Common myeloid progenitor, CD34-positive (primary cell): ENCODE results near the gene MAP10.

Source experiments
- CTCF ChIA-PET: fragments of 350-600 bp; sonication (Branson Sonifier 250); formaldehyde crosslinking; loops from one replicate; lab custom pipeline; 2021; ENCODE audit warnings: antibody characterized with exemption; lab: Charles Lee
- POLR2A ChIA-PET: fragments of 350-600 bp; sonication (Branson Sonifier 250); formaldehyde crosslinking; loops from one replicate; lab custom pipeline; 2021; ENCODE audit warnings: antibody characterized with exemption; lab: Charles Lee
- DNase-seq, 3 donors: peaks; one replicate each; pipeline versions ENCODE4 v3.0.0 to v3.0.0-alpha.2; 2013
- H3K27ac ChIP-seq, 2 experiments: 1 replicate in 1 of 2; 2 replicates in 1 of 2; pipeline ENCODE4 v1.7.0; 2013; ENCODE audit warnings: inconsistent platforms in 2 of 2, low read length in 2 of 2, mild to moderate bottlenecking in 2 of 2, low read depth in 1 of 2, moderate library complexity in 1 of 2; ENCODE audit not compliant: severe bottlenecking in 2 of 2, insufficient read depth in 1 of 2, poor library complexity in 1 of 2
- H3K27me3 ChIP-seq, 5 experiments: replicated peaks in 2 of 5; 1 replicate in 3 of 5; 2 replicates in 2 of 5; pipeline versions ENCODE4 v1.6.1 to v1.7.0; 2013; ENCODE audit warnings: low read length in 4 of 5, mild to moderate bottlenecking in 2 of 5, moderate library complexity in 2 of 5, inconsistent platforms in 1 of 5; ENCODE audit not compliant: insufficient read depth in 5 of 5, control insufficient read depth in 4 of 5
- H3K36me3 ChIP-seq, 4 experiments: 1 replicate in 2 of 4; 2 replicates in 2 of 4; pipeline versions ENCODE4 v1.6.1 to v1.7.0; 2013; ENCODE audit warnings: low read length in 3 of 4, control low read depth in 1 of 4, mild to moderate bottlenecking in 1 of 4; ENCODE audit not compliant: control insufficient read depth in 4 of 4, insufficient read depth in 4 of 4
- H3K4me1 ChIP-seq, 4 experiments: 1 replicate in 3 of 4; 2 replicates in 1 of 4; pipeline versions ENCODE4 v1.6.1 to v1.7.1; 2013; ENCODE audit warnings: low read length in 3 of 4, mild to moderate bottlenecking in 3 of 4, control low read depth in 1 of 4, inconsistent platforms in 1 of 4, moderate library complexity in 1 of 4; ENCODE audit not compliant: control insufficient read depth in 4 of 4, insufficient read depth in 4 of 4; ENCODE audit errors: control extremely low read depth in 1 of 4
- H3K4me3 ChIP-seq, 7 experiments: 1 replicate in 4 of 7; 2 replicates in 3 of 7; pipeline versions ENCODE4 v1.5.1 to v1.7.0; 2013; ENCODE audit warnings: mild to moderate bottlenecking in 7 of 7, low read length in 6 of 7, moderate library complexity in 6 of 7, inconsistent platforms in 2 of 7, low read depth in 2 of 7, control low read depth in 1 of 7; ENCODE audit not compliant: insufficient read depth in 4 of 7, control insufficient read depth in 1 of 7; ENCODE audit errors: extremely low read depth in 1 of 7
- H3K9me3 ChIP-seq, 5 experiments: 1 replicate in 4 of 5; 2 replicates in 1 of 5; pipeline versions ENCODE4 v1.6.1 to v1.7.1; 2013; ENCODE audit warnings: low read length in 4 of 5, mild to moderate bottlenecking in 2 of 5, inconsistent platforms in 1 of 5, low read depth in 1 of 5, moderate library complexity in 1 of 5; ENCODE audit not compliant: control insufficient read depth in 4 of 5, insufficient read depth in 2 of 5; ENCODE audit errors: control extremely low read depth in 1 of 5
- WGBS: methylation state at CpG from one replicate; pipeline ENCODE4 v1.1.5; 2013; ENCODE audit not compliant: insufficient coverage; 5-methylcytosine and 5-hydroxymethylcytosine counted together

Gene MAP10

DNA sequence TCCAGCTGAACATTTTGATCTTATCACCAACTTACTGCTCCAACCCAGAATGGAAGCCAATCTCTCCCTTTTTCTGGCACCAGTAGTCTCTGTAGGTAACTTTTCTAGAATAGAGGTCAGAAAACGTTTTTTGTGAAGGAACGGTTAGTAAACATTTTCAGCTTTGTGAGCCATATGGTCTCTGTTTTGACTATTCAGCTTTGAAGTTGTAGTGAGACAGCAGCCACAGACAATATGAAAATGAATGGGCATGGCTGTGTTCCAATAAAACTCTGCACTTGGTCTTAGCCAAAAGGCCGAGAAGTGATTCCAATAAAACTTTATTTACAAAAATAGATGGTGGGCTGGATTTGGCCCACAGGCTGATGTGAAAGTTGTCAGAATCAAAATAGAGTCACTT lies 28.9 kb downstream of the MAP10 start:
- H3K27ac ChIP-seq, result no peak overlapping the region
- no peaks in the 10 kb centered on the region for H3K36me3 ChIP-seq
- H3K4me1 ChIP-seq, result no peaks in the 10 kb centered on the region
- H3K27me3 ChIP-seq, result no peaks in the 10 kb centered on the region
- ChIA-PET CTCF (no interaction called here), POLR2A (no interaction called here)
- DNase-seq, result no peak
- H3K9me3 ChIP-seq, result peaks cover 0 to 3% (median 0%) of the 10 kb centered on the region in 5 experiments
- WGBS, result 100% methylated on average over 3 of the region's 3 CpGs
- H3K4me3 ChIP-seq, result no peak overlapping the region

DNA sequence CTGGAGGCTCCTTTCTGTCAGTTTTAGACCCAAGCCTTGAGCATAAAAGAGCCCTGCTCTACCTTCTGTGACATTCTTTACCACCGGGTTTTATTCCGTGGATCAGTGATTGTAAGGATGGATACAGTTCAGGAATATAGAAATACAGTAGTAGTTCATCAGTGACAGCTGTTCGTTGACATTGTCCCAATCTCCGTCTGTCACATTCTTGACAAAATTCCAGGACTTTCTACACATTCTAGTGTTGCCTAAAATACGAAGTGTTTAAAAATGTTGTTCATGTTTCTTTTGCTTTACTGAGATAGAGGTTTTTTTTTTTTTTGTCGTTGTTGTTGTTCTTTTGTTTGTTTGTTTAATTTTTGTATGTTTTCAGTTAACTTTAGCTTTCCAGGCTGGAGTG lies 29.9 kb downstream of the MAP10 start:
- Histone ChIP-seq H3K36me3 (no peaks in the 10 kb centered on the region), H3K4me3 (no peak overlapping the region), H3K9me3 (peaks cover 0 to 3% (median 0%) of the 10 kb centered on the region in 5 experiments), H3K27ac (no peak overlapping the region), H3K4me1 (no peaks in the 10 kb centered on the region), H3K27me3 (no peaks in the 10 kb centered on the region)
- ChIA-PET POLR2A (no interaction called here), CTCF (interaction anchor here (0.6 kb wide), 1 partner anchor 45 kb away, joined by 4 read pairs; no protein-coding TSS in a partner anchor)
- 94% methylated on average over 4 of the region's 6 CpGs for WGBS
- no peak for DNase-seq

DNA sequence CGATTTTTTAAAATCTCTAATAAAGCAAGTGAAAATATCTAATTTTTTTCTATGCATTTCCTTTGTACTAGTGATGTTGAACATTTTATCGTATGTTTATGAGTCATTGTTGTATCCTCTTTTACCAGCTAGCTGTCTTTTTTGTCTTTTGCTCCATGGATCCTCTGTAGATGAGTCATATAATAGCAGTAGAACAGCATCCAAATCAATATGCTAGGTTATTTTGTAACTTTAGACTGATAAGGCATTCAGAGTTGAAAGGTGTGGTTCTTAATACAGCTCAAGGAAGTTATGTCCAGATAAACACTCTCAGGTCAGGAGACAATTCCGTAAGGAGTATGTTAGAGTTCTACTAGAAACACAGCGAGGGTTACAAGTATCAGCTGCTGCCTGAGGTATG lies 31.9 kb downstream of the MAP10 start:
- WGBS, result no CpG with 5 or more reads among the region's 4 CpGs
- POLR2A ChIA-PET, result no interaction called here
- no peak overlapping the region for H3K4me3 ChIP-seq
- peaks cover 0 to 5% (median 0%) of the 10 kb centered on the region in 5 experiments for H3K9me3 ChIP-seq
- no peak overlapping the region for H3K27ac ChIP-seq
- H3K27me3 ChIP-seq, result no peaks in the 10 kb centered on the region
- H3K36me3 ChIP-seq, result no peaks in the 10 kb centered on the region
- CTCF ChIA-PET, result interaction anchor here (1.1 kb wide), 1 partner anchor 20 kb away, joined by 3 read pairs; no protein-coding TSS in a partner anchor
- H3K4me1 ChIP-seq, result no peaks in the 10 kb centered on the region
- no peak for DNase-seq

DNA sequence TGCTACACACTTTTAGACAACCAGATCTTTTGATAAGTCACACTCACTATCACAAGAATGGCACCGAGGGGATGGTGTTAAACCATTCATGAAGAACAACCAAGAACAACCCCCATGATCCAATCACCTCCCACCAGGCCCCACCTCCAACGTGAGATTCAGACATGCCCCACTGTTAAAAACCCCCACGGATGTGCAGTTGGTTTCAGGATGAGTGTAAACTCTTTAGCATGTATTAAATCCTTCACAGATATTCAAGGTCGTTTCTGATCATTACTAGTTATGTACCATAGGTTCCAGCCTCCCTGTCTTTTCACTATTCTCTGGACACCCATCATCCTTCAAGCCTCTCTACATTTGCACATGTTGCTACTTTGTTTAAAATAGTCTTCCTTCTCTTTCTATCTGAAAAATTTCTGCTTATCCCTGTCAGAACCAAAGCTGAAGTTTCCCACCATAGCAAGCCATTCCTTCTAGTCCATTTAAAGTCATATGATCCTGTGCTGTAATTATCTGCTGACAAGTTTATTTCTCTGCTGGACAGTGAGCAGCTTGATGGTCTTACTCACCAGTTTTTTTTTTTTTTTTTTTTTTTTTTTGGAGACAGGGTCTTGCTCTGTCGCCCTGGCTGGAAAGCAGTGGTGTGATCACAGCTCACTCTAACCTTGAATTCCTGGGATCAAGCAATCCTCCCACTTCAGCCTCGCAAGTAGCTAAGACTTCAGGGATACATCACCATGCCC lies 36.8 kb downstream of the MAP10 start:
- no peak overlapping the region for H3K27ac ChIP-seq
- ChIA-PET POLR2A (no interaction called here), CTCF (no interaction called here)
- peaks cover 0 to 5% (median 0%) of the 10 kb centered on the region in 5 experiments for H3K9me3 ChIP-seq
- H3K27me3 ChIP-seq, result no peaks in the 10 kb centered on the region
- no peak for DNase-seq
- H3K4me1 ChIP-seq, result no peaks in the 10 kb centered on the region
- no peaks in the 10 kb centered on the region for H3K36me3 ChIP-seq
- H3K4me3 ChIP-seq, result no peak overlapping the region
- 98% methylated on average over 5 of the region's 6 CpGs for WGBS

DNA sequence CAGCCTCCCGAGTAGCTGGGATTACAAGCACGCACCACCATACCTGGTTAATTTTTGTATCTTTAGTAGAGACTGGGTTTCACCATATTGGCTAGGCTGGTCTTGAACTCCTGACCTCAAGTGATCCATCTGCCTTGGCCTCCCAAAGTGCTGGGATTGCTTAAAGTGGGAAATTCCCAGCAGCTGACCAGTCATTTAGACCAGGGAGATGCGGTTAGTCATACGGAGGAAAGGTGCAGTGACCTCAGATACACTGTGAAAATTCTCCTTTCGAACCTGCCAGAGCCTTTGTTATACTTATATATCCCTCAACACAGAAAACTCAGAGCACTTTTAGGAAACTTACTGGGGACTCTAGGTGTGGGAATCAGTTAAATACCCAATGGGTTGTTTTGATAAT lies 39.6 kb downstream of the MAP10 start:
- ChIA-PET POLR2A (no interaction called here), CTCF (no interaction called here)
- H3K9me3 ChIP-seq, result peaks cover 0 to 5% (median 0%) of the 10 kb centered on the region in 5 experiments
- DNase-seq, result no peak
- no peaks in the 10 kb centered on the region for H3K36me3 ChIP-seq
- H3K27me3 ChIP-seq, result no peaks in the 10 kb centered on the region
- 98% methylated on average over 5 of the region's 5 CpGs for WGBS
- no peak overlapping the region for H3K4me3 ChIP-seq
- H3K4me1 ChIP-seq, result no peaks in the 10 kb centered on the region
- no peak overlapping the region for H3K27ac ChIP-seq

DNA sequence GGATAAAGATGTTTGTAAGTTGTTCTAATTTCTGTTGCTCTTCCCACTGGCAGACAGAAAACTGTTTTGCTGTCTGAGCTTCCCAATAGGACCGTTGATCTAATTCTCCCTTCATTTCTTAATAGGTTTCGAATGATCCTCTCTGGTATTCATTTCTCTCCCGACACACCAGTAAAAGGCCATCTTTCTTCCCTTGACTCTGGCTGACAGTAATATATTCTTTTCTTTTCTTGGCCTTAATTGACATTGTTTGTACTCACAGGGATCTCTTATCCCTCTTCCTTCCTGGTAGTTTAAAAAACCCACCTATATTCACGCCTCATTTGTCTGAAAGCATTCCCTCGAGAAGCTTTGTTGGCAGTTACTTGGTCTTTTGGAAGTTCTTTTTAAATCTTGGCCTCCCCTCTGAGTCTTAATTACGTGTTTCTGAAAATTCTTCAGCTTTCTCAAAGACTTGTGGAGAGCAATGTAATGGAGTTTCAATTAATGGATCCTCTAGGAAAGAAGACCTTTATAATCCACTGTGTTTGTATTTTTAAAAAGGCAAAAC lies 40.3 kb downstream of the MAP10 start:
- H3K4me3 ChIP-seq, result no peak overlapping the region
- no peaks in the 10 kb centered on the region for H3K36me3 ChIP-seq
- ChIA-PET POLR2A (no interaction called here), CTCF (no interaction called here)
- no peak for DNase-seq
- WGBS, result 100% methylated on average over 4 of the region's 6 CpGs
- H3K4me1 ChIP-seq, result no peaks in the 10 kb centered on the region
- H3K27me3 ChIP-seq, result no peaks in the 10 kb centered on the region
- no peak overlapping the region for H3K27ac ChIP-seq
- peaks cover 0 to 5% (median 0%) of the 10 kb centered on the region in 5 experiments for H3K9me3 ChIP-seq

DNA sequence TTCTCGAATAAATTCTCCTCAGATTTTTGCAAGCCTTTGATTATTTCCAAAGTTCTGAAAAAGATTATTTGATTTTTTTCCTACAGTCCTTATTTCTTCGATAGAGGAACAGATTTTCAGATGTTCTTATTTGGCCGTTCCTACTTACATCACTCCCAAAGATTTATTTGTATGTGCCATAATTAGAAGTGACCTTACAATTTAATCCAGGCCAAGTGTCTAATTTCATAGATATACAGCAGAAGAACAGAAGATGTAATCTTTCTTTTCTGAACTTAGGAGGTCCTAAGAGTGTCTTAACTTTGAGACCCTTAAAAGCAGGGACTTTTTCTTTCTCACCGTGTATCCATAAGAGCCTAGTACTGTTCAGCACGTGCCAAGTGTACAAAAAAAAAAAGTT lies 46.3 kb downstream of the MAP10 start:
- POLR2A ChIA-PET, result no interaction called here
- CTCF ChIA-PET, result no interaction called here
- Histone ChIP-seq H3K9me3 (no peaks in the 10 kb centered on the region), H3K4me3 (no peak overlapping the region), H3K4me1 (peaks cover 0 to 7% (median 3%) of the 10 kb centered on the region in 4 experiments), H3K27ac (no peak overlapping the region), H3K27me3 (no peaks in the 10 kb centered on the region), H3K36me3 (no peaks in the 10 kb centered on the region)
- no CpG with 5 or more reads among the region's 5 CpGs for WGBS
- DNase-seq, result no peak
